RPMI8226 (cell line): Measurements from ENCODE around the gene APH1B.
A peak's percentile ranks its signal among the peaks of the same experiment; 100 is the strongest.

Source experiments
- DNase-seq: peaks from one replicate; pipeline ENCODE4 v3.0.0-alpha.2; 2015

APH1B gene

DNA sequence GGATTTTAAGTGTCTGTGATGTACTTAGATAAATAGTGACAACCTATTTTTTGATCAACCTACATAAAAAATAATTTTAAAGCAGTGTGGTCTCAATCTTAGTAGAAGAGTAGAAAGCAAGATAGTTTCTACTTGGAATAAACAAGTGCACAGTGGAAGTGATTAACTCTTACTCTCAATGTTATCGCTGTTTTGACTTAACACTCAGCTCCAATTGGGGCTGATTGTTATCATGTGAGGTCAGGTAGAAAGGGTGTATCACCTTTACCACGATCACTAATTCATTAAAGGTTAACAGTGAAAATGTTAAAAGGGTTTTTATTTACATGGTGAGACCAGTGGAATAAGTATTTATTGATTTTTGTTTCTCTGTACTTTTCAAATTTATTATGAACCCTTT lies 22.4 kb upstream of the APH1B start:
- DNase-seq: no peak

DNA sequence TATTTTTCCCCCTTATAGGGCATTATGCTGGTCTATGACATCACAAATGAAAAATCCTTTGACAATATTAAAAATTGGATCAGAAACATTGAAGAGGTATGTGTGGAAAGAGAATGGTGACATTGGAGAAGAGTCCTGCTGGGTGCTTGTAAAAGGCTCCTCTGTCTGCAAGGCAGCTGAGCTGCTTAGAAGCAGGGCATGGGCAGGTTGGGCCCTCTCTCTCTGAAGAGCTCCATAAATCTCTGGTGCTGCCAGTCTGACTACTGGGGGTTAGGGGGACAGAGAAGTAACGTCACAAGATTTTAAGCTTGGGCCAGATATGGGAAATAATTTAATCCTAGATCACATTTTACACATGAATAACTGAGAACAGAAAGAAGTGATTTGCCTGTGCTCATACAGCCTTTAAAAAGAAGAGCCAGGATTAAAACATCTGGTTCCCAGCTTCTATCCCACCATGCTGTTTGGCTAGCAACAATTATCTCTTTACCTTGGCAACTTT lies 21.9 kb upstream of the APH1B start:
- DNase-seq: no peak

DNA sequence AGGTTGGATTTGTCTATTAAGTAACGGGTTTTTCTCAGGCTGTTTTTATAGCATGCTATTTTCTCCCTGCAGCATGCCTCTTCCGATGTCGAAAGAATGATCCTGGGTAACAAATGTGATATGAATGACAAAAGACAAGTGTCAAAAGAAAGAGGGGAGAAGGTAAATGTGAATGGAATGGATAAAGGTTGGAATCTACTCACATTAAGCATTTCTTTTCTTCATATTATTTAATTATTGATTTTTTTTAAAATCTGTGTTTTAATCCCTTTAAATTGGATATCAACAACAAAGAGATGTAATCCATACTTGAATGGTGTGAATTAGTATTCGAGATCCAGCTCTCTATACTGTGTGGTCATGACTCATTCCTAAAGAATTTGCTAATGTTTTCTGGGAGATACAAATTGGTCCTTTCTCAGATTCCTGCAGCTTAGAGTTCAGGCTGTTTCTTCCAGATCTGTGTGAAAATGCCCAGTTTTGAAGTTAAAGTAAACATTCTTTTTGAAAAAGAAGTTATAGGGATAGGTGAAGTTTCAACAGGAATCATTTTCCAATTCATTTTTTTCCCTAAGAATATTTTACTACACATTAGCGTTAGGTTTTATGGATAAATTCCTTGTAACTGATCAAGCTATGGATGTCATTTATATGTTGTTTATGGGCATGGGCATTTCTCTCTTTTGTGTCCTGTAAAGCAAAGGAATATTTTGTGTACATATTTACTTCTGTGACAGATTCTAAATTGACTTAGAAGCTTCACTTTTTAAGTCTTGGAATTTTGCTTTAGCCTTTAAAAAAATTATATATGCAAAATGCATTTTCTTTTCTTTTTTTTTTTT lies 20.8 kb upstream of the APH1B start:
- no peak for DNase-seq

DNA sequence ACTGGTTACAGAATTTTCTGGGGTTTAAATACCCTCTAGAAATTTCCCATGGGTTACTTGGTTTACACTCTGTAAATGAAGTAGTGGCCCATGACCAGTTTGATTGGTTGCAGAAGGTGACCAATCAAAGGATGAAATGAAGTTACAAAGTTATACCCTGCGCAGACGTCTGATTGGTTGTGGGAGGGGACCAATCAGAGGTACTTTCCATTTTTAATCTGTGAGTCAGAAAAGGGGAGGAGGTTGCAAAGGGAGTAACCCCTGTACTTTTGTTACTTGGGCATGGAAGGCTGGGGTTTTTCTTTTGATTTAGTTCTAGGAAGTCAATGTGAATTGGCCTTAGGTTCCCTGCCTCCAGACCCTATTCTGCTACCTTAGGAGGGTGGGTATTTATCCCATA lies 18.7 kb upstream of the APH1B start:
- DNase-seq: no peak

DNA sequence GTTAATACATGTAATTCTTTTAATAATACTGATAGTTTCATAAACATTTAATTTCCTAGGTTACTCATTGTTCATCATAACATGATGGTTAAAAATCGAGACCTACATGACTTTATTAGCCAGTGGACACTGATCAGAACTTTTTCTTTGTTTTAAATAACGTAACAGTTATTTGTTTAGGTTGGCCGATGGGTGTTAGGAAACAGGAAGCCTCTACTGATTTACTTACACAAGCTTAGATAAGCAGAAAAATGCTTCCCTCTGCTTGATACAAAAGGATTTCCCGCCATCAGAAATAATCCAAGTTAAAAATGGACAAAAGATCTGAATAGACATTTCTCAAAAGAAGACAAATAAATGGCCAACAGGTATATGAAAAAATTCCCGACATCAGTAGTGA lies 16.6 kb upstream of the APH1B start:
- no peak for DNase-seq

DNA sequence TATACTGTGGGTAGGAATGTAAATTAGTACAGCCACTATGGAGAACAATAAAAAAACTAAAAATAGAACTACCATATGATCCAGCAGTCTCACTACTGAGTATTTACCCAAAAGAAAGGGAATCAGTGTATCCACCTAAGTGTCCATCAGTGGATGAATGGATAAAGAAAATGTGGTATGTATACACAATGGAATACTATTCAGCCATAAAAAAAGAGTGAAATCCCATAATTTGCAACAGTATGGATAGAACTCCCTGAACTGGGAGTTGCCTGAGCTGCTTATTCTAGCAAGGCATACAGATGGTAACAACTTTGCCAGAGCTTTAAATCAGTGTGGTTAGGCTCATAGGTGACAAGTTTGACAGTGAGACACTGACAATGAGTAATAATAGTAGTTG lies 16.1 kb upstream of the APH1B start:
- no peak for DNase-seq

GRCh38 chr15:63263519-63263918 lies 13.9 kb upstream of the APH1B start:
- DNase-seq: no peak

DNA sequence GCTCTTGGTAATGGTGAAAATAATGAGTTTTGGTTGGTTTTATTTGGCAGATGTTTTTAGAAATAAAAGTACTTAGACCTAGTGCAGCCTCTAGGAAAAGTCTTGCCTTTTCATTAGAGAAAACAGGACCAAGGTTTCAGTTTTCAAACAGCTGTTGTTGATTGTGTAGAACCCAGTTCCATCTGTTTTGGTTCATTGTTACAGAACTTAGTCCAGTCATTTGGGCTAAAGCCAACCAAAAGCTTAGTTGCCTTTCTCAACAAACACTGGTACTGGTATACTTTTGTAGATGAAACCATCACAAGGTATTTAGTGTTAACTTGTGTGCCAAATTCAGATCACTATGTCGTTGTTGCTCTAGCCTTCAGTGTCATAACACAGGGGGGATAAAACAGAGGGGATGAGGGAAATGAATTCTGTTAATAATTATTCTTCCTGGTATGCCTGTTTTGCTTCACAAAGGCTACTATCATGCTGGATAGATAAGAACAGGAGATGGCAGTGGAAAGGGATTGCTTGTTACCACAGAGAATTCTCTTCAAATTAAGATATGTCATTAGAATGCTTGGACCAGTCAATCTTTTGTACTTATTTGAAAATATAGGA lies 12.6 kb upstream of the APH1B start:
- DNase-seq: no peak

- no peak for DNase-seq
Measured at GRCh38 chr15:63274427-63274826, 3.0 kb upstream of the APH1B start.

GRCh38 chr15:63276342-63277037 lies 915 bp upstream of the APH1B start:
- no peak for DNase-seq

DNA sequence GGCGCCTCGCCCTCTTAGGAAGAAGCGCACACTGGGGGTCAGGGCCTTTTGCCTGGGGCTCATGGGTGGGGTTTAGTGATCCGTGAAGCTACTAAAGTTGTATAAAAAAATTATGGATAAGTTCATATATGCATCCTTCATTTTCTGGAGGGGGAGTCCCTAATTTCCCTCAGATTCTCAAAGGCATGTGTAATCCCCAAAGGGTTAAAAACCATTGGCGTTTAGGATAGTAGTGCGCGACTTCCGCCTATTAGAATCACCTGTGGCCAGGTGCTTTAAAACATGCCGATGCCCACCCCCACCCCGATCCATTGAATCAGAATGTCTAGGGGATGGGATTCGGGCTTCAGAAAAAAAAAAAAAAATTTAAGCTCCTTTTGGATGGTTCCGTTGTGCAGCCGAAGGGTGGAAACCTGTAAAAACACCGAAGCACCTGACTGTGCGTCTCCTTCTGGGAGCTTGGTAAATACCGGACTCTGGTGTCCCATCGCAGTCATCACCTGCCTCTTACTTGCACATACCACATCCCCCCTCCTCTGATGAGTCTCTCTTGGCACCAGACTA lies 570 bp downstream of the APH1B start:
- no peak for DNase-seq

DNA sequence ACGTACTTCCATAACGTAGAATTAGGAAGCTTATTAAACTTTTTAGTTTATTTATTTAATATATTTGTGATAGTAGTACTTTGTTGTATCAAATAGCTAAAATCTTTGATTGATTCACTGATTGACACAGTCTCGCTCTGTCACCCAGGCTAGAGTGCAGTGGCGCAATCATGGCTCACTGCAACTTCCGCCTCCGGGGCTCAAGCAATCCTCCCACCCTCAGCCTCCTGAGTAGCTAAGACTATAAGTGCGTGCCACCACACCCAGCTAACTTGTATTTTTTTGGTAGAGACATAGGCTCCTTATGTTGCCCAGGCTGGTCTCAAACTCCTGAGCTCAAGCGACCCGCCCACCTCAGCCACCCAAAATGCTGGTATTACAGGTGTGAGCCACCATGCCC lies 5.7 kb downstream of the APH1B start:
- no peak for DNase-seq

DNA sequence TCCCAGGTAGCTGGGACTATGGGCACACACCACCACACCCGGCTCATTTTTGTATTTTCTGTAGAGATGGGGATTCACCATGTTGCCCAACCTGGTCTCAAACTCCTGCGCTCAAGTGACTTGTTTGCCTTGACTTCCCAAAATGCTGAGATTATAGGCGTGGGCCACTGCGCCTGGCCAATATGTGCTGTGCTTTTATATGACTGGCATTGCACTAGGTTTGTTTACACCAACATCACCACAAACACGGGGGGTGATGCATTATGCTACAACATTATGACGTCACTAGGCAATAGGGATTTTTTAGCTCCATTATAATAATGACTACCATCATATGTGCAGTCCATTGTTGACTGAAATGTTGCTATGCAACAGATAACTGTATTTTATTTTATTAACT lies 6.9 kb downstream of the APH1B start:
- no peak for DNase-seq

DNA sequence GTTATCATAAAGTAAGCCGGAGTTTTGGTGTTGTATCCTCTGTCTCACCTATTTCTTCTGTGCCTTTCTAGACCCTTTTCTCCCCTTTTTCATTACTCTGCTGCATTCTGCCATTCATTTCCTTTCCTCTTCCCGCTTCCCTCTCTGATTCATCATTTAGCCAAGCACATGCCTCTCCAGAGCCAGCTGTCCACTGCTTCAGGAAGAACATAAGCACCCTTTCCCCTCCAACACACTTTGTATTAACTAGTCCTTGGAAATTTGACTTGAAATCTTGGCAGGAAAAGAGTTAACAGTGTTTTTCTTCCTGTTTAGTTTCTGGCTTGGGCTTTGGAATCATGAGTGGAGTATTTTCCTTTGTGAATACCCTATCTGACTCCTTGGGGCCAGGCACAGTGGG lies 9.7 kb downstream of the APH1B start:
- DNase-seq: no peak

GRCh38 chr15:63288342-63288741 lies 10.9 kb downstream of the APH1B start:
- no peak for DNase-seq

DNA sequence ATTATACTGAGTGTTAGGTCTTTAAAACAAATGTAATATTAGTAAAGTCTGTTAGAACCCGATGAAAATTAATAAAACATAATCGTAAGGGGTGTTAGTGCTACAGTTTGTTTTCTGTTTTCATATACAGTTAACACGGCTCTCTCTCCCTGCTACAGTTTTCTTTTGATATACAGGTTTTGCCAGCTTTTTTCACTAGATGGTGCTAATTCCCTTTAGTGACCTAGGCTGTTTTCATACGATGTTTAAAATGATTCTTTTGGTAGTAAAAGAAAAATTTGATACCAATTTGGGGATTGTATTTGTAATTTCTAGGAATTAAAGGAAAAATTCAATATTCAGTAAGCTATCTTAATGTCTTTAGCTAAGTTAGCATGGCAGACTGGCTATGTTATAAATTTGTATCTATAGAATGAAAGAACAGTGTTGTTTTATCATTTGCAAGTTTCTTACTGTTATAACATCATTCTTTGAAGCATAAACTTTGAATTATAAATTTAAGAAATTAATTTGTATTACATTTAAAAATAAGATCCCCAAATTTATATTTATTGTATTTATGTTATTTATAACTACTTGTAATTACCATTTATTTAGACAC lies 11.5 kb downstream of the APH1B start:
- peak; percentile 68 for DNase-seq

- no peak for DNase-seq
Measured at GRCh38 chr15:63291507-63291906, 14.1 kb downstream of the APH1B start.

- DNase-seq: no peak
Measured at GRCh38 chr15:63292241-63292640, 14.8 kb downstream of the APH1B start.

DNA sequence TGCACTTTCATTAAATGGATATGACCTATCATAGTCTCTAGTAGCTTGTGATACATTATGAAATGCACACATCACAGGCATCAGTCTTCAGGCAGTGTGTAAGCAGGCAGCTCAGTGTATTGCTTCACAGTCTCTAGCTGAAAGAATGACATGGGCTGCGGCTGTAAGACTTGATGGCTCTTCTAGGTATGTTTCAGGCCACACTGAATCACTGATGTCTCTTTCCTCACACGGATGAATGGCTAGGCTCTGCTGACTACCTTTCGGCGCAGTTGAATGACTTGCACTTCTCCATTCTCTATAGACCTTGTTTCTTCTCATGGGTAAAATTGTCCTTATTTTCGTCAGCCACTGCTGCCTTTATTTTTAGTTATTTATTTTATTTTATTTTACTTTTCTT lies 15.4 kb downstream of the APH1B start:
- no peak for DNase-seq

DNA sequence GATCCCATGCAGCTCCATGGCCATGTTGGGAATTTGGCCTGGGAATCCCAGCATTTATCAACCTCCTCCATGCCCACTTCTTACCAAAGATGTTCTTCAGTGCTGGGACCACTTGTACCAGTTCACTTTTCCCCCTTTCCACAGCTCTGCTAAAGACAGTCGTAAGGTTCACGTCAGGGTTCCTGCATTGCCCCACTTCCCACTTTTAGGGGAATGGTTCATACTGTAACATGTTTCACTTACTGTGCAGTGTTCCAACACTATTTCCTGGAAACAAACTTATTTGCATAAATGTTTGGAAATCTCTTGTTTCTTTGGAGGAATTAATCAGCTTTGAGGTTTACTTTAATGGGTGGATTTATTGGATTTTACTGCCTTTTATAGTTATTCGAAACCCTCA lies 17.0 kb downstream of the APH1B start:
- no peak for DNase-seq

- DNase-seq: no peak
Measured at GRCh38 chr15:63295341-63295740, 17.9 kb downstream of the APH1B start.

DNA sequence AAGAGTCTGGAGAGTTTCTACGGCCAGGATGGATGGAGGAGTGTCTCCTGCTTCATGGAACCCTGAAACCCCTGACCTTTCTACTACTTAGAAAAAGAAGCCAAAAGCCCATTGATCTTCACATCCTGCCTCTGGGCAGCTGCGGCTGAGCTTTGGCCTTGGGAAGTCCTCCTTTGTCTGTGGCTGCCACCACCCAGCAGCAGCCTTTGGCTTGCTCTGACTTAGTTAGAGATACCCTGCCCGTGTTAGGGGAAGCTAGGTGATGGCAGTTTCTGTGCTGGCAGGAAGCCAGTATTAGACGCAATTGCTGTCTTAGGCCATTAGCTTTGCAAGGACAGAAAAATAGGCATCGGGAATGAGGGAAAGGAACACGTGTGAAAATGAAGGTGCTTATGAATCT lies 18.8 kb downstream of the APH1B start:
- DNase-seq: no peak

DNA sequence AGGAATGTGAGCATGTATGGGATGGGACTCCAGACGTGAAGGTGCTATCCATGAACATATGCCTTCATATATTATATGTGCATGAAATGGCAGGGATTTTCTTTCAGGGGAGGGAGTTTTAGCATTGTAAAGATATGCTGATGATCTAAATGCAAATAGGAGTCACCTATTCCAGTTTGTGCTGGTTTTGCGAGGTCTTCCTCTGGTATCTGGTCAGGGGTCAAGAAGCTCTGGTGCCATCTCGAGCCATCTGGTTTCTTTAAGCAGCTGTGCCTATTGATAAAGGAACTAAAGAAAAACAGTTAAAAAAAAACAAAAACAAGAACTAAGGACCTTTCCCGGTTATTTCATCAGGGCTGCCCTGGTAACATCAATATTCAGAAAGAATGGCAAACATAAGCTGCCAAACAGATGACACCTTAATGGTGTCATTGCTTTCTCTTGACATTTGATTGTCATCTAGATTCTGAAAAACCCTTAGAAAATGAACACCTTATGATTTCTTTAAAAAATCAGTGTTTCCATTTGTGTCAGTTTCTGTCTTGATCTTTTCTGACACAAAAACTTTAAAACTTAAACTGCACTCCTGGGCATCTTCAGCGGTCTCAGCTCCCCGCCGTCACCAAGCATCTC lies 22.7 kb downstream of the APH1B start:
- no peak for DNase-seq
